Transverse colon (tissue), 3 donors: ENCODE data around the gene NFKB2.

Source experiments
- POLR2A ChIP-seq: fragments of 450-650 bp; IDR thresholded peaks from one replicate; pipeline ENCODE4 v1.6.1; 2016; ENCODE audit warnings: antibody characterized with exemption, mild to moderate bottlenecking, moderate library complexity
- TF ChIP-seq, protein P1 (sequence below), 5 experiments: fragments of 200-600 bp in 3 of 5; fragments of 450-650 bp in 2 of 5; sonication (generic) in 3 of 5; IDR thresholded peaks; 1 replicate in 2 of 5; 2 replicates in 3 of 5; pipeline ENCODE4 v1.5.1; 2016 to 2017; ENCODE audit warnings: antibody characterized with exemption in 5 of 5, inconsistent platforms in 3 of 5, mild to moderate bottlenecking in 2 of 5, moderate library complexity in 1 of 5

- TF ChIP-seq, protein P1, sequence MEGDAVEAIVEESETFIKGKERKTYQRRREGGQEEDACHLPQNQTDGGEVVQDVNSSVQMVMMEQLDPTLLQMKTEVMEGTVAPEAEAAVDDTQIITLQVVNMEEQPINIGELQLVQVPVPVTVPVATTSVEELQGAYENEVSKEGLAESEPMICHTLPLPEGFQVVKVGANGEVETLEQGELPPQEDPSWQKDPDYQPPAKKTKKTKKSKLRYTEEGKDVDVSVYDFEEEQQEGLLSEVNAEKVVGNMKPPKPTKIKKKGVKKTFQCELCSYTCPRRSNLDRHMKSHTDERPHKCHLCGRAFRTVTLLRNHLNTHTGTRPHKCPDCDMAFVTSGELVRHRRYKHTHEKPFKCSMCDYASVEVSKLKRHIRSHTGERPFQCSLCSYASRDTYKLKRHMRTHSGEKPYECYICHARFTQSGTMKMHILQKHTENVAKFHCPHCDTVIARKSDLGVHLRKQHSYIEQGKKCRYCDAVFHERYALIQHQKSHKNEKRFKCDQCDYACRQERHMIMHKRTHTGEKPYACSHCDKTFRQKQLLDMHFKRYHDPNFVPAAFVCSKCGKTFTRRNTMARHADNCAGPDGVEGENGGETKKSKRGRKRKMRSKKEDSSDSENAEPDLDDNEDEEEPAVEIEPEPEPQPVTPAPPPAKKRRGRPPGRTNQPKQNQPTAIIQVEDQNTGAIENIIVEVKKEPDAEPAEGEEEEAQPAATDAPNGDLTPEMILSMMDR (IDR thresholded peaks at IDR 0.05) = no peak
- no peak for TF ChIP-seq POLR2A
Measured at GRCh38 chr10:102436312-102436711, 40.8 kb downstream of the NFKB2 start.
